ENCODE data around the gene FARSB.

FARSB gene

DNA sequence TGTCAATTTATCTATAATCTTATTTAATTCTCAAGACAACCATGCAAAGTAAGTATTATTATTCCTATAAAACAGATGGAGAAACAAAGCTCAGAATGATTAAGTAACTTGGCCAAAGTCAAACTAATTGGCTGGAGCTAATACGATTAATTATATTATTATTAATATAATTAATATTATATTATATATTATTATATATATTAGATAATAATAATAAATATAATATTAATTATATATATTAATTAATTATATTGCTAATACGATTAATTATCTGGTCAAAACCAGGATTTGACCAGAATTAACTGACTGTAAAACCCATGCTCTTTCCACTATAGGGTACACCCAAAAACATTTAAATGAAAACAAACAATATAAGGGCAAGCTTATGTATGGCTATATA, 52.4 kb downstream of the FARSB start:
- peaks cover 11% of the 10 kb centered on the region for H3K36me3 ChIP-seq (replicated peaks; ENCODE audit: low read depth, low read length)

DNA sequence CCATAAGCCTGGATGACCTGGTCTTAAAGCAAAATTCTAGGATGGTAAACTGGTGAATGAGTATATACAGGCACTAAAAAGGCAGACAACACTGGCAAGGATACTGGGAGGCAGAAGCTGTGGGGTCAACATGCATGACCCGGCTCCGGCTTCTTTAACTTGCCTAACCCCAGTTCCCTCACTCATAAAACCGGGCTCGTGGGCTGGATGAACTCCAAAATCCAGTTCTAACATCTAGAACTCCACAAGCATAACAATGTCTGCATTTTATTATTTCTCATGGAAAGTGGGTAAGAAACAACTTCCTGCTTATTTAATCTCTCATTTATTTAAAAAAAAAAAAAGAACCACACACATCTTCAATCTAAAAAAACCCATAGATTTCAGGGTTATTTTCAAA, 57.3 kb downstream of the FARSB start:
- H3K36me3 ChIP-seq (replicated peaks; ENCODE audit: low read depth, low read length): peaks cover 15% of the 10 kb centered on the region
- no peak overlapping the region for H3K27ac ChIP-seq (ENCODE audit: low read length)
- no peak overlapping the region for H3K9ac ChIP-seq (ENCODE audit: low read length)

More for the DNA sequence above, 52.4 kb downstream of the FARSB start:
- H2AFZ ChIP-seq (ENCODE audit: low read depth, low read length): no peak overlapping the region
- TF ChIP-seq, protein P1, sequence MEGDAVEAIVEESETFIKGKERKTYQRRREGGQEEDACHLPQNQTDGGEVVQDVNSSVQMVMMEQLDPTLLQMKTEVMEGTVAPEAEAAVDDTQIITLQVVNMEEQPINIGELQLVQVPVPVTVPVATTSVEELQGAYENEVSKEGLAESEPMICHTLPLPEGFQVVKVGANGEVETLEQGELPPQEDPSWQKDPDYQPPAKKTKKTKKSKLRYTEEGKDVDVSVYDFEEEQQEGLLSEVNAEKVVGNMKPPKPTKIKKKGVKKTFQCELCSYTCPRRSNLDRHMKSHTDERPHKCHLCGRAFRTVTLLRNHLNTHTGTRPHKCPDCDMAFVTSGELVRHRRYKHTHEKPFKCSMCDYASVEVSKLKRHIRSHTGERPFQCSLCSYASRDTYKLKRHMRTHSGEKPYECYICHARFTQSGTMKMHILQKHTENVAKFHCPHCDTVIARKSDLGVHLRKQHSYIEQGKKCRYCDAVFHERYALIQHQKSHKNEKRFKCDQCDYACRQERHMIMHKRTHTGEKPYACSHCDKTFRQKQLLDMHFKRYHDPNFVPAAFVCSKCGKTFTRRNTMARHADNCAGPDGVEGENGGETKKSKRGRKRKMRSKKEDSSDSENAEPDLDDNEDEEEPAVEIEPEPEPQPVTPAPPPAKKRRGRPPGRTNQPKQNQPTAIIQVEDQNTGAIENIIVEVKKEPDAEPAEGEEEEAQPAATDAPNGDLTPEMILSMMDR (IDR thresholded peaks at IDR 0.05; ENCODE audit: low read depth, low read length): no peak
- TF ChIP-seq EZH2phosphoT487 (IDR thresholded peaks at IDR 0.05; ENCODE audit: low read depth): no peak
- H3K9ac ChIP-seq (ENCODE audit: low read length): no peak overlapping the region
- no peaks in the 10 kb centered on the region for H4K20me1 ChIP-seq (ENCODE audit: insufficient read depth, low read length)
- H3K4me1 ChIP-seq (ENCODE audit: low read length): no peaks in the 10 kb centered on the region
- no peak overlapping the region for H3K4me3 ChIP-seq (ENCODE audit: low read length)
- no peaks in the 10 kb centered on the region for H3K9me3 ChIP-seq (ENCODE audit: insufficient read depth, low read length)
- no peak overlapping the region for H3K27ac ChIP-seq (ENCODE audit: low read length)
- H3K27me3 ChIP-seq (ENCODE audit: low read depth, low read length): no peaks in the 10 kb centered on the region
- no peaks in the 10 kb centered on the region; the same call in 1 of the 2 replicates for H3K79me2 ChIP-seq (ENCODE audit: low read length)
- H3K4me2 ChIP-seq (ENCODE audit: low read length): no peak overlapping the region

DNA sequence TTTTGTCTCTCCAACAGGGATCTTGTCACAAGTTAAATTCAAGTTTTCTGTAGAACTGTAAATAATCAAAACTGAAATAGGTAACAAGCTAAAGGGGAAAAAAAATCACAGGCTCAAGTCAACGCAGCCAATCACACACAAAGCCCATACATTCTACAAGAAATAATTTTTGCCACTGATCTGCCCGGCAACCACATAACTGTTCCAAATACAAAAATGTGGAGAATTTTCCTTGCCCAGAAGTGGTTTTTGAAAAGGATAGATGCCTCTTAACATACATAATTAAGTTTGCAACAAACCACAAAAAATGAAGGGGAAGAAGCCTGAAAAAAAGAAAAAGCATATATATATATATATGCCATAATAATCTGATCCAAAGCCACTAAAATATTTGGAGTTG, 60.3 kb downstream of the FARSB start:
- H3K27me3 ChIP-seq (ENCODE audit: low read depth, low read length): no peaks in the 10 kb centered on the region
- H3K9me3 ChIP-seq (ENCODE audit: insufficient read depth, low read length): no peaks in the 10 kb centered on the region
- H3K4me2 ChIP-seq (ENCODE audit: low read length): no peak overlapping the region
- H3K36me3 ChIP-seq (replicated peaks; ENCODE audit: low read depth, low read length): peaks cover 17% of the 10 kb centered on the region
- no peak overlapping the region for H3K9ac ChIP-seq (ENCODE audit: low read length)
- H3K4me3 ChIP-seq (ENCODE audit: low read length): no peak overlapping the region
- no peaks in the 10 kb centered on the region for H3K79me2 ChIP-seq (ENCODE audit: low read length)
- H4K20me1 ChIP-seq (ENCODE audit: insufficient read depth, low read length): no peaks in the 10 kb centered on the region
- TF ChIP-seq EZH2phosphoT487 (IDR thresholded peaks at IDR 0.05; ENCODE audit: low read depth): no peak
- TF ChIP-seq, protein P1 (IDR thresholded peaks at IDR 0.05; ENCODE audit: low read depth, low read length): no peak
- no peak overlapping the region for H3K27ac ChIP-seq (ENCODE audit: low read length)
- no peaks in the 10 kb centered on the region for H3K4me1 ChIP-seq (ENCODE audit: low read length)
- no peak overlapping the region for H2AFZ ChIP-seq (ENCODE audit: low read depth, low read length)

More for the DNA sequence above, 57.3 kb downstream of the FARSB start:
- Histone ChIP-seq H3K4me1 (ENCODE audit: low read length) (no peaks in the 10 kb centered on the region), H3K79me2 (ENCODE audit: low read length) (no peaks in the 10 kb centered on the region), H3K4me2 (ENCODE audit: low read length) (no peak overlapping the region), H3K4me3 (ENCODE audit: low read length) (no peak overlapping the region), H4K20me1 (ENCODE audit: insufficient read depth, low read length) (no peaks in the 10 kb centered on the region), H2AFZ (ENCODE audit: low read depth, low read length) (no peak overlapping the region), H3K9me3 (ENCODE audit: insufficient read depth, low read length) (no peaks in the 10 kb centered on the region), H3K27me3 (ENCODE audit: low read depth, low read length) (no peaks in the 10 kb centered on the region)
- no peak for TF ChIP-seq EZH2phosphoT487 (IDR thresholded peaks at IDR 0.05; ENCODE audit: low read depth)
- TF ChIP-seq, protein P1 (IDR thresholded peaks at IDR 0.05; ENCODE audit: low read depth, low read length): no peak

DNA sequence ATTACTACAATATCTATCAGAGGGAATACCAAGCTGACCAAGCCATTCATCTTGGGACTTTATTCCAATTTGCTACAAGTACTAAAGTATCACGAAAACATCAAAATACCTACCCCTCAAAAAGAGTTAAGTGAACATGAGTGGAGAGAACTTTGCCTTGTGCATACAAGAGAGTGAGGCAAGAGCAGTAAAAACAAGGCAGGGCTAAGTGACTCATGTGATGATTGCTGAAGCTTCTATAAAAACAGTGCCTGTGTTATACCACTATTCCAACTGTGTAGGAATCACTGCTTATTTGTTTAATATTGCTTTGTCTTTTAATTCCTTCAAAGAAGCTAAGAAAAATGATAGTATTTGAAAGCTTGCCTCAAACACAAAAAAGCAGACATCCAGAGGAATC, 61.2 kb downstream of the FARSB start:
- TF ChIP-seq, protein P1 (IDR thresholded peaks at IDR 0.05; ENCODE audit: low read depth, low read length): no peak
- TF ChIP-seq EZH2phosphoT487 (IDR thresholded peaks at IDR 0.05; ENCODE audit: low read depth): no peak
- Histone ChIP-seq H2AFZ (ENCODE audit: low read depth, low read length) (no peak overlapping the region), H3K79me2 (ENCODE audit: low read length) (no peaks in the 10 kb centered on the region), H3K36me3 (replicated peaks; ENCODE audit: low read depth, low read length) (peaks cover 17% of the 10 kb centered on the region), H3K27me3 (ENCODE audit: low read depth, low read length) (no peaks in the 10 kb centered on the region), H3K27ac (ENCODE audit: low read length) (no peak overlapping the region), H4K20me1 (ENCODE audit: insufficient read depth, low read length) (no peaks in the 10 kb centered on the region), H3K4me3 (ENCODE audit: low read length) (no peak overlapping the region), H3K9me3 (ENCODE audit: insufficient read depth, low read length) (no peaks in the 10 kb centered on the region), H3K9ac (ENCODE audit: low read length) (no peak overlapping the region), H3K4me2 (ENCODE audit: low read length) (no peak overlapping the region), H3K4me1 (ENCODE audit: low read length) (no peaks in the 10 kb centered on the region)
